Stimulated activated CD4-positive, alpha-beta T cell treated with anti-CD3 and anti-CD28 coated beads, TNF-alpha, amount 100 ng/mL, for 4 hours (primary cell): ENCODE results near the gene RNPEPL1.
"Not testable (repeated sequence)": the region's sequence is repeated elsewhere in the genome, so short reads cannot be mapped to it uniquely, and the experiment has no call there.

Experiments
- DNase-seq, 3 experiments: peaks; one replicate each; pipeline ENCODE4 v3.0.0-alpha.2; 2020; ENCODE audit warnings: low read depth in 3 of 3

Gene RNPEPL1

GRCh38 chr2:240603846-240604245 lies 35.6 kb downstream of the RNPEPL1 start:
- no peak for DNase-seq

DNA sequence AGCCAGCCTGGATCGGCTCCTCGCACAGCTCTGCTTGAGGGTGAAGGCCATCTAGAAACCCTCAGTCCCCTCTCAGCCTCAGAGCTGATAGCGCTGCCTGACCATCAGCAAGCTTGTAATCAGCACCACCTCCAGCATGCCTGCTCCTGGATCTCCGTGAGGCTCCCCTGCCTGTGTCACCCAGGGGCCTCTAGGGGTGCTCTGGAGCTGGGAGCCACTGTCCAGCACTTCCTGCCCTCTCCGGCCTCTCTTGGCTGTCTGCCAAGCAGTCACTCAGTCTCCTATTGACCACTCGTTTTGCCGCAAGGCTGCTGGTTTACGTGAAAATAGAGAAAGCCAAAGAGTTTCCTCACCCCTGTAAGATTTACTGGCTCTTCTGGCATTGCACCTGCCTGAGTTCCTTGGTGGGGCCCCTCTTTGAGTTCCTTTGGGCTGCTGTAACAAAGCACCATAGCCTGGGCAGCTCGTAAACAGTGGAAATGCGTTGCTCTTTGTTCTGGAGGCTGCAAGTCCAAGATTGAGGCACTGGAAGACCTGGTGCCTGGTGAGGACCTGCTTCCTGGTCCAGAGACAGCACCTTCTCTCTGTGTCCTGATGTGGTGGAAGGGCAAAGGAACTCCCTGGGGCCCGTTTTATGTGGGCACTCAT lies 36.1 kb downstream of the RNPEPL1 start:
- DNase-seq: no peak

DNA sequence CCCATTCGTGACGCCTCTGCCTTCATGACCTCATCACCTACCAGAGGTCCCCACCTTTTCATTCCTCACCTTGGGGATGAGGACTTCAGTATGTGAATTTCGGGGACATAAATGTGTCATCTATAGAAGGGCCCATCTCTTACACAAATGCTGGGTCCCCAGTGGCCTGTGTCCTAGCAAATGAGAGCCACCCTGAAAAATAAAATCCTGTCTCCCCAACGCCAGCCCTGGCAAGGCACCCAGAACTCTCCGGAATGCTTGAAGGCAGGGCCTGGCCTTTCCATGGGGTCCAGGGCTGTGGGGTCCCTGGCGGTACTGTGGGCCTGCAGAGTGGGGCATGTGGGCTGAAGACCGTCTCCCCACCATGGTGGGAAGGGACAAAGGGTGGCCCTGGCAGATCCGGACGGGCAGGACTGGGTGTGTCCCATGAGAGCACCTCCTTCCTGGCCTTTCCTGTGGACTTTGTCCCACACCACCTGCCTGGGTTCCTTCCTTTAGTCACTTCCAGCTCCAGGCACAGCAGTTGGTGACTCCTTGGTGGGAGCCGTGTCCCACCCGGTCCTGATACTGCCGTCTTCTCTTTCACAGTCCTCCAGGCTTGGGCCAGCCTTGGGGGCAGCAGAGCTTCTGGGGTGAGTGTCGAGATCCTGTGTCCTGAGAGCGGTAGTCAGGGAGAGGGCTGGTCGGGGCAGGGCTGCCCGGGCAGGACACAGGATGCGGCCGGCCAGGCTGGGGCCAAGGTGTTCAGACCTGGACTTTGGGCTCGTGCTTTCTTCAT lies 36.8 kb downstream of the RNPEPL1 start:
- no peak for DNase-seq

DNA sequence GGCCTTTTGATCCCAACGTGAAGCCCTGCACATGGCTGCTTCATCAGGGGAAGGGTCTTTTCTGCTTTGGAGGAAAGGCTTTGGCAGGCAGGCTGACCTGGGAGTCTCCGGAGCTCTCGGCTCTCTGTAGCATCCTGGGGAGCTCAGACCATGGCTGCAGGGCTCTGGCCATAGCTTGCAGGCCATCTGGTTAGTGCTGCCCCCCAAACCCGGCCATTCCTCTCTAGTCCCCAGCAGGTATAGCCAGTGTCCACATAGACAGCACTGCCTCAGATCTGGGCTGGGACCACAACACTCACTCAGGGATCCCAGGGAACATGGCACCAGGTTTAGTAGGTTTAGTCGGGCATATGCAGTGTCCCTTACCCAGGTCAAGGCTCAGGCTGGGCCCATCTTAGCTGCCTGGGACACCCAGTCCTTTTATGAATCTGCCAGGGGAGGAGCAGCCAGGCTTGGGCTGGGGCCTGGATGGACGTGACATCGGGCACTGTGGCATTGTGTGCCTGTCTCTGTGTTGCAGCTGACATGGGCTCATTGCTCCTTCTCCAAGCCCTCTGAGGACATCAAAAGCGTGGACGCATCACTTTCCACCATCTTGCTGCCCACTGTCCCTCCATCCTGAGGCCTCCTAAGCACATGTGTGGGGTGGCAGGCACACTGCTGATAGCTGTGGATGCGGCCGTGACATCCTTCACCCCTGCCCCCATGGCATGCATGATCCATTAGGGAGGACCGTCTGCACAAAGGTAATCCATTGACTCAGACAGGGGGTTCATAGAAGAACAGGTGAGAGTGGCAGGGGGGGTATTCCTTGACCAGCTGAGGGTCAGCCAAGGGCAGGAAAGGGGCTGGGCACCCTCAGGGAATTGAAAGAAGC lies 37.8 kb downstream of the RNPEPL1 start:
- no peak for DNase-seq

DNA sequence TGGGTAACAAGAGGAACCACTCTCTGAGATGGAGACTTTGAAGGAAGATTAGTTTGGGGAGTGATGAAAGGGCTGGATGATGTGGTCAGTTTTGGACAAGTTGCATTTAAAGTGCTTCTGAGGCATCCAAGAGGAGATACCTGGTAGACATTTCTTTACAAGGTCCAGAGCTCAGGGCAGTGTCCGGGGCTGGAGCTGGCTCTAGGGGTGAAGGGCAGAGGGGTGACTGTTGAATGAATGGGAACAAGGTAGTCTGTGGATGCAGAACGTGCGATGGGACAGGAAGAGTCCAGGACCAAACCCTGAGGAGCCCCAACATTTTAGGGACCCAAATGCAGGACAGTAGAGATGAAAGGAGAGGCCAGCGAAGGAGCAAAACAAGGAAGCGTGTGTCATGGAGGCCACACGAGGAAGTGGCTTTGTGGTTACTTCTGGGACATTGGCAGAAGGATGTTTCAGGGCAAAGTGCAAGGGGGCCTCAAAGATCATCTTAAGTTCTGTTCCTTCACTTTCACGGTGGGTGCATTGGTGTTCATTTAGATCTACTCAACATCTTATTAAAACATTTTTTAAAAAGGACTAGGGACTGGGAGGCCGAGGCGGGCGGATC lies 43.4 kb downstream of the RNPEPL1 start:
- DNase-seq: no peak

GRCh38 chr2:240613781-240614180 lies 45.5 kb downstream of the RNPEPL1 start:
- DNase-seq: no peak

DNA sequence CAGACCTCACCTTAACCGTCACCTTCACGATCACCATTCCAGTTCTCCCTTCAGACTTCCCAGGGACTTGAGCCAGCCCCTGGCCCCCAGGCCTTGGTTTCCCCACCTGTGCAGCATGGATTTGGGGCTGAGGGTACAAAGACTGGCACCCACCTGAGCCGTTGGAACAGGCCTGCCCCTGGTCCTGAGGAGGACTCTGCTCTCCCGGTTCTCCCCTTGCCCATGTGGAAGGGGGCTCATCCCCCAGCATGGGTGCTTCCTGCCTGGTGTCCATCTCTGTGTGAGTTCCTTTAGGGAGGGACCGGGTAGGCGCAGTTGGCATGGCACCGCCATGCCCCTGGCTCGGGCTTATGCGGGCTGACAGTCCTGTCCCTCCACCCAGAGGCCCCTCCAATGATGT lies 46.1 kb downstream of the RNPEPL1 start:
- DNase-seq: no peak

- no peak for DNase-seq
These were observed 47.1 kb downstream of the RNPEPL1 start for GRCh38 chr2:240615396-240615795.

DNA sequence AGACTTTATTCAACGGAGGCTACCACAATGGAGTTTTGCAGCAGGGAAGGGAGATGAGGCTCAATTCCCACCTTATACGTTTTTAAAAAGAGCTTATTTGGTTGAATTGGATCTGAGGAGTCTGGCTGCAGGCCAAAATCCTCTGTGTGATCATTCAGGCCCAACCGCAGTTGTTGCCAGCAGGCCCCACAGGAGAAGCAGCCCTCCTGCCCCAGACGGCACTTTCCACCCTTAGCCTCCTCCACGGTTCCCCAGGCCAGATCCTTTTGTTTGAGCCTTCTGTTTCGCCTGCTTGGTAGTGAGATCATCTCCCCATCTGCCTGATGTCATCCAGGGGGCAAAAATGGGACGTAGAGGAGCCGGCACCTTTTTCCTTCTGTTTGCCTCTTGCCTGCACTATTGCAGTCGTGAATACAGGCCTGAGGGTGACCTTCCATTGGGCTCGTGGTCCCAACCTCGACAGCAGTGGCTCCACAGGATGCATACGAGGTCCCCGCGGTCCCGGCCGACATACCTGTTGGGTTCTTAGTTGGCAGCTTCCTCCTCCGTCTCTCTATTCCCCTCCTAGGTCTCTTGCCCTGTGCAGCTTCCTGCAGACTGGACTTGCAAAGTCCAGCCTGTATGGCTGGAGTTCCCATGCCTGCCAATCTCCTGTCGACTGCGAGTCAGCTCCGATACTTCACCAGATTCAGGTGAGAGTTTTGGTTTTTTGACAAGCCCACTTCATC lies 47.7 kb downstream of the RNPEPL1 start:
- DNase-seq: no peak

DNA sequence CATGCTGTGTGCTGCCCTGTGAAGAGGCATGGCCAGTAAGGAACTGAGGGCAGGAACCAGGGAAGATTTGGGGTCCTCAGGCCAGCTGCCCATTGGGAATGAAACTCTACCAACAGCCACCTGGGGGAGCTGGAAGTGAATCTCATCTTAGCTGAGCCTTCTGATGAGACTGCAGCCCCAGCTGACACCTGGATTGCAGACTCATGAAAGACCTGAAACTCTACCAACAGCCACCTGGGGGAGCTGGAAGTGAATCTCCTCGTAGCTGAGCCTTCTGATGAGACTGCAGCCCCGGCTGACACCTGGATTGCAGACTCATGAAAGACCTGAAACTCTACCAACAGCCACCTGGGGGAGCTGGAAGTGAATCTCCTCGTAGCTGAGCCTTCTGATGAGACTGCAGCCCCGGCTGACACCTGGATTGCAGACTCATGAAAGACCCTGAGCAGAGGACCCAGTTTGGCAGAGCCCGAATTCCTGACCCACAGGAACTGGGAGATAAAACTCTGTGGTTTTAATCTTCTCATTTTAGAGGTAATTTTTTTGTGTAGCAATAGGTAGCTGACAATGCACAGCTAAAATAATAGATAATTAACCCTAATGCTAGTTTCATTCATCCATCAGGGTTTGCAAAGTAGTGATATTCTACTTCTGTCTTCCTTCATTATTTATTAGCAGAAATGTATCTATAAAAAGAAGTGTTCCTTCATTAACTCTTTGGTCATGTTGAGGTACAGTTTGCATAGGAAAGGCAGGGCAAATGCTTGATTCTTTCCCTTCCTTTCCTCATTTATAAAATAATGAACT lies 48.8 kb downstream of the RNPEPL1 start:
- not testable (repeated sequence) for DNase-seq

- no peak for DNase-seq
These were observed 50.5 kb downstream of the RNPEPL1 start for GRCh38 chr2:240618776-240619175.

- no peak for DNase-seq
These were observed 51.3 kb downstream of the RNPEPL1 start for GRCh38 chr2:240619506-240620148.

- DNase-seq: no peak
These were observed 52.0 kb downstream of the RNPEPL1 start for GRCh38 chr2:240620149-240620731.

DNA sequence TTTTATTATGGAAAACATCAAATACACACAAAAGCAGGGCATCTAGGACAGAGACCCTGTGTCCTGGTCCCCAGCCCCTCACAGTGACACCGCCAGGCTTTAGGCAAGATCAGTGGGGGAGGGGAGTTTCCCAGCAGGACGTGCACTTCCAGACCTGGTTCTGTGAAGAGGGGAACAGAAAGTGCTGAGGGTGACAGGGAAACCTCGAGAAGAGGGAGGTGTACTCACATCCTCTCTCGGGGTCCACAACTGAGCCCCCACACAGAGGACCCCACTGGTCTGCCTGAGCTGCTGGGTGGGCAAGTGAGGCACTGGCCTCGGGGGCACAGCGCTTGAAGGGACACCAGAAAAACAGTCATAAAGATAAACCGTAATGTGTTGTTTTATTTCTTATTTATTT lies 52.6 kb downstream of the RNPEPL1 start:
- DNase-seq: no peak

DNA sequence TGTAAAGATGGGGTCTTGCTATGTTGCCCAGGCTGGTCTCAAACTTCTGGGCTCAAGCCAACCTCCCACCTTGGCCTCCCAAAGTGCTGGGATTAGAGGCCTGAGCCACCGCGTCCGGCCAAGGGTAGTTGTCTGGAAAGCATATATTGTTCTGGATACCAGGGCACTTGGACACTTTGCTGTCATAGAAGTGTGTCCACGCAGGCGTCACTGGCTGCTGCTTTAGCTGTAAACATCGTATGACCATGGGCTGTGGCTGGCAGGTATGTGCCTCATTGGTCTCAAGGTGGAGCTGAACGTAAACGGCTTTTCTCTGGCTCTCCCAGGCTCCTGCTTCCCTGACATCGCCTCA lies 53.8 kb downstream of the RNPEPL1 start:
- DNase-seq: no peak

DNA sequence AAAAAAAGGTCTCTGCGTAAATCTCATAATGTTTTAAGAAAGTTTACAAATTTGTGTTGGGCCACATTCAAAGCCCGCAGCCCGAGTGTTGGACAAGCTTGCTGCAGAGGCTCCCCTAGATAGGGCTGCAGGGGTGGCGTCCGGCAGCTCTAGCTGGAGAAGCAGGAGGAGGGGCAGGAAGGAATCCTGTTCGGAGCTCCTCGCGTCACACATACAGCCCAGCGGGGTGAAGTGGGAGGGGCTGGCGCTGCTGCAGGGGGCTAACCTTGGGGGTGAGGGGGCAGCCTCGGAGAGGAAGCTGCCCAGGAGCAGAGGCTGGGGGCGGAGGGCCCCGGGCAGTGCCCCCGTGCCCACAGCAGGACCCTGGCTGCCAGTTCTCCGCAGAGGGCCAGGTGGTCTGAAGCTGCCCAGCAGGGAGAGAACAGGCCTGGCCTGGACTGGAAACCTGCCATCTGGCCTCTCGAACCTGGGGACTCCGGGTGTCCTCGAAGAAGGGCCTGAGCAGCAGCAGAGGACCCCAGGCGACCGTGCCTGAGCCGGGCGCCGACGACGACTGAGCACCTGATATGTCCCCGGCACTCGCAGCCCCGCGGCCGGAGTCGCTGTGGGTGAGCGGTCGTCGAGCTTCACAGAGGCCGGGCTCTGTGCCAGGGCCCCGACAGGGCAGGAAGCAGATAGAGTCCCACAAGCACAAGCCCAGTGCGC lies 54.4 kb downstream of the RNPEPL1 start:
- DNase-seq: no peak

GRCh38 chr2:240623531-240624010 lies 55.3 kb downstream of the RNPEPL1 start:
- no peak for DNase-seq

DNA sequence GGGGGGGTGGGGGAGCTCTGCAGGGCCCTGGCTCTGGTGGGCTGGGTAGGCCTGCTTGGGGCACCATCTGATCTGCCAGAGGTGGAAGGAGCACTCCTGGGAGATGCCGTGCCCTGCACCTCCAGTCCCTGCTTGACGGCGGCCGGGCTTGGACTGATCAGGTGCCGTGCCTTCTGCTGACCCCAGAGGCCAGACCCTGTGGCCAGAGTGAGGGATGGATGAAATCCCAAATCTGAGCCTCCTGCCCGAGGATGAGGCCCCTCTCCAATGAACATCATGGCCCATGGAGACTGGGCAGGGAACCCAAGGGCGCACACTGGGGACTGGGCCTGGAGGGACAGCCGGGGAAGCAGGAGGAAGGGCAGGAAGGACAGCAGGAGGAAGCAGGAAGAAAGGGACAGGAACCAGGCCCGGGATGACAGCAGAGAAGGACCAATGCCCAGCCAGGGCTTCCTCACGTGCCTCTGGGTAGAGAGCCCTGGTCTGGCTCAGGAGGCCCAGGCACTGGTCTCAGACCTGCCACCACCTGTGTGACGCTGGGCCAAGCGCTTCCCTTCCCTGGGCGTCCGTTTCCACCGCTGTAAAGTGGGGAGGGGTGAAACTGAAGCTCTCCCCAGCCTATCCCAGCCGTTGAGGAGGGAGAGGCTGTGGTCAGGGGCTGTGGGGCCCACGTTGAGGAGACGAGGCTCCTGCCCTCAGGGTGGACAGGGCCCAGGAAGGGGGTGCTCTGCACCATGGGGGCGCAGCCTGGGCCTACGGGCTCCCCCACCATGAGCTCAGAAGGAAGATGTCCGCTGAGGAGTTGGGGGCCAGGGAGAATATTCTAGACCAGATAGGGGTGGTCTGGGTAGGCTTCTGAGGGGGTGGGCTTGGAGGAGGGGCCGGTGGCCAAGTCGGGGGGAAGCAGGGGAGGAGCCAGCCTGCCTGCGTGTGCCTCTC lies 56.0 kb downstream of the RNPEPL1 start:
- no peak for DNase-seq
